Measurements from ENCODE around the gene CUX1. TPM values are rescaled to one million over a fixed set of nuclear protein-coding genes. Genes with fewer than 3 reads are reported as not detected.

The CUX1 gene
- total RNA-seq, 3 donors from 2014 or later: 85.2 to 167 (median 120) TPM

GRCh38 chr7:102165136-102165535, 347.7 kb downstream of the CUX1 start:
- TF ChIP-seq, protein P1, sequence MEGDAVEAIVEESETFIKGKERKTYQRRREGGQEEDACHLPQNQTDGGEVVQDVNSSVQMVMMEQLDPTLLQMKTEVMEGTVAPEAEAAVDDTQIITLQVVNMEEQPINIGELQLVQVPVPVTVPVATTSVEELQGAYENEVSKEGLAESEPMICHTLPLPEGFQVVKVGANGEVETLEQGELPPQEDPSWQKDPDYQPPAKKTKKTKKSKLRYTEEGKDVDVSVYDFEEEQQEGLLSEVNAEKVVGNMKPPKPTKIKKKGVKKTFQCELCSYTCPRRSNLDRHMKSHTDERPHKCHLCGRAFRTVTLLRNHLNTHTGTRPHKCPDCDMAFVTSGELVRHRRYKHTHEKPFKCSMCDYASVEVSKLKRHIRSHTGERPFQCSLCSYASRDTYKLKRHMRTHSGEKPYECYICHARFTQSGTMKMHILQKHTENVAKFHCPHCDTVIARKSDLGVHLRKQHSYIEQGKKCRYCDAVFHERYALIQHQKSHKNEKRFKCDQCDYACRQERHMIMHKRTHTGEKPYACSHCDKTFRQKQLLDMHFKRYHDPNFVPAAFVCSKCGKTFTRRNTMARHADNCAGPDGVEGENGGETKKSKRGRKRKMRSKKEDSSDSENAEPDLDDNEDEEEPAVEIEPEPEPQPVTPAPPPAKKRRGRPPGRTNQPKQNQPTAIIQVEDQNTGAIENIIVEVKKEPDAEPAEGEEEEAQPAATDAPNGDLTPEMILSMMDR (IDR thresholded peaks at IDR 0.05): no peak
- DNase-seq (no peak), ATAC-seq (no peak)
- intact Hi-C loops (cut with DNase I, micrococcal nuclease): no loop called here
- Histone ChIP-seq H3K9me3 (no peaks in the 10 kb centered on the region), H3K4me3 (no peak overlapping the region), H3K4me1 (ENCODE audit: low read depth) (no peaks in the 10 kb centered on the region), H3K36me3 (ENCODE audit: low read depth) (no peaks in the 10 kb centered on the region)

- DNase-seq (no peak), ATAC-seq (no peak)
- Histone ChIP-seq H3K4me1 (ENCODE audit: low read depth) (no peaks in the 10 kb centered on the region), H3K36me3 (ENCODE audit: low read depth) (no peaks in the 10 kb centered on the region), H3K4me3 (no peak overlapping the region), H3K9me3 (no peaks in the 10 kb centered on the region)
- TF ChIP-seq, protein P1 (IDR thresholded peaks at IDR 0.05): no peak
- intact Hi-C loops (cut with DNase I, micrococcal nuclease): no loop called here
These were observed 349.8 kb downstream of the CUX1 start for GRCh38 chr7:102167254-102167653.

DNA sequence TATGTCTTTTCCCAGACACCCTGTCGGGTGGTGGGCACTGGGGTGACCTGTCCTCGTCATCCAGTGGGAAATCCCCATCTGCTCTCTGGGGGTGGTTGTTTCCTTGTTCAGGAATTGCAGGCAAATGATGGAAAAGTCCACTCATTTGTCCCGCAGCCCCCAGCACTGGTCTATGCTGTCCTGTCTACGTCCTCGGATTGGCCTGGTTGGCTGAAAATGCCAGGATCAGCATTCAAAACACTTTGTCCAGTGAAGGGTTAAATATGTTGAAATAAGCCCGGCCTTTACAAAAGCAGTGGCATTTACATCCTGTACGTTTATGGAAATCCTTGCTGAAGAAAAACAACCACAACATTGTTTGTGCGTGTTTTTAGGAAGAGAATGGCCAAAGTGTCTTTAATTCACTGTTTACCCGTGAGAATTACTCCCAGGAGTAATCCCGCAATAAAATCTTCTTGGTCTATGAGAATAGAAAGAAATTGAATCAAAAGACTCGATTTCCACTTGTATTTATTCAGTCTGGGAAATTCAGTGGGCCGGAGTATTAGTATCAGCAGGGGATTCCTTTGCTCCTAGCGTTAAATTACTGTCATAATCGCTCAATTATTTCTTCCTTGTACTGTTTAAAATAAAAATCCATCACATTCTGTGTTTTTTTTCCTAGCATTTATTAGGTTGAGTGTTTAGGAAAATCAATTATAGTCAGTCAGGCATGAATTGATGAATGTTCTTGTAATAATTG, 352.4 kb downstream of the CUX1 start:
- intact Hi-C loops (cut with DNase I, micrococcal nuclease): no loop called here
- Histone ChIP-seq H3K36me3 (ENCODE audit: low read depth) (no peaks in the 10 kb centered on the region), H3K9me3 (no peaks in the 10 kb centered on the region), H3K4me1 (ENCODE audit: low read depth) (no peaks in the 10 kb centered on the region), H3K4me3 (no peak overlapping the region)
- ATAC-seq (no peak), DNase-seq (no peak)
- TF ChIP-seq, protein P1 (IDR thresholded peaks at IDR 0.05): no peak

GRCh38 chr7:102170393-102170970, 353.1 kb downstream of the CUX1 start:
- TF ChIP-seq, protein P1 (IDR thresholded peaks at IDR 0.05): no peak
- DNase-seq (no peak), ATAC-seq (no peak)
- H3K36me3 ChIP-seq (ENCODE audit: low read depth): no peaks in the 10 kb centered on the region
- no peak overlapping the region for H3K4me3 ChIP-seq
- intact Hi-C loops (cut with DNase I, micrococcal nuclease): no loop called here
- H3K9me3 ChIP-seq: no peaks in the 10 kb centered on the region
- H3K4me1 ChIP-seq (ENCODE audit: low read depth): no peaks in the 10 kb centered on the region

DNA sequence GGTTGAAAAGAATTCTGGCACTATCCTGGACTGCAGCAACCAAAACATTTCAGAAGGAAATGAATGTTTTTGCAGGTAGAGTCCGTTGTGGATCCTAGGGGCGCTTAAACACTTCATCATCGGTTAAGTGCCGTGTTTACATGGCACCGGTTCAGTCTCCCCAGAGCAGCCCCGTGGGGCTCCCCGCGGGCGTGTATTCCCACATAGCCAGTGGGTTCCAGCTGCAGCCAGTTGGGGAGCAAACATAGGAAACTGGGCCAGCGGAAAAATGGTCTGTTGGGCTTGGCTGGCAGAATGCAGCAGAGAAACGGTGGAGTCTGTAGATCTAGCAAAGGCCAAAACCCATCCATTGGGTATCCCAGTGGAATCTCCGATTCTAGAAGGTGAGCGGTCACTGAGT, 356.2 kb downstream of the CUX1 start:
- intact Hi-C loops (cut with DNase I, micrococcal nuclease): no loop called here
- Histone ChIP-seq H3K36me3 (ENCODE audit: low read depth) (no peaks in the 10 kb centered on the region), H3K9me3 (no peaks in the 10 kb centered on the region), H3K4me3 (no peak overlapping the region), H3K4me1 (ENCODE audit: low read depth) (no peaks in the 10 kb centered on the region)
- TF ChIP-seq, protein P1 (IDR thresholded peaks at IDR 0.05): no peak
- no peak for DNase-seq
- no peak for ATAC-seq

All from mucosa of descending colon (tissue), 3 donors.